ENCODE data around the gene YWHAG. TPM values are rescaled to one million over a fixed set of nuclear protein-coding genes. Genes with fewer than 3 reads are reported as not detected.

Gene YWHAG
- total and polyA plus RNA-seq, 2 of the 13 experiments (the other 11 are each of a cell fraction or from before 2014, with no cell fraction given): 36.9 to 67.5 TPM

- in situ Hi-C loops (cut with HindIII; ENCODE audit: extremely low pct_ligation_motif_present, low pct_unique_long_range_greater_than_20kb) (no loop called here), intact Hi-C loops (cut with micrococcal nuclease; ENCODE audit: unreplicated experiment) (no loop called here)
- peak overlapping the region; percentile 82 for H3K9ac ChIP-seq (ENCODE audit: insufficient read depth, low read depth, low read length)
- no peaks in the 10 kb centered on the region for H3K27me3 ChIP-seq (ENCODE audit: control insufficient read depth in 1 of 2, insufficient read depth in 2 of 2, low read length in 2 of 2)
- no peaks in the 10 kb centered on the region for H3K79me2 ChIP-seq (ENCODE audit: insufficient read depth, low read length)
- FAIRE-seq: no peak
- 0% methylated on average over 39 of the region's 99 CpGs for WGBS (ENCODE audit: low lambda C conversion rate)
- POLR2A ChIA-PET: interaction anchor here (0.8 to 2.8 kb wide), 8 partner anchors 10 to 34 kb away, joined by 3 to 25 read pairs (median 4); partner anchors contain the start of genes SSC4D and YWHAG
- CTCF ChIA-PET (ENCODE audit: low intra/inter-chr PET ratio, low total read pairs): no interaction called here
- H3K9me3 ChIP-seq (ENCODE audit: low read length): no peaks in the 10 kb centered on the region
- H4K20me1 ChIP-seq (ENCODE audit: insufficient read depth, low read length): no peaks in the 10 kb centered on the region
- H3K36me3 ChIP-seq (replicated peaks in 1 of 2; ENCODE audit: control insufficient read depth in 1 of 2, insufficient read depth in 2 of 2, low read length in 2 of 2): no peaks in the 10 kb centered on the region
- H3K4me1 ChIP-seq (ENCODE audit: insufficient read depth, low read length): peaks cover 55% of the 10 kb centered on the region
- H3K27ac ChIP-seq (ENCODE audit: extremely low read length, insufficient read depth, low read length): peak overlapping the region; percentile 84
- H3K4me2 ChIP-seq (ENCODE audit: low read depth, low read length): peak overlapping the region; percentile 97
- BruUV-seq (replicated peaks): no TSS peak
- H2AFZ ChIP-seq (ENCODE audit: low read length): peak overlapping the region; percentile 59
- peak; percentile 81 for ATAC-seq
- H3K4me3 ChIP-seq (replicated peaks in 1 of 3; ENCODE audit: insufficient read depth in 1 of 3, low read depth in 2 of 3, low read length in 3 of 3): peak overlapping the region; percentile 56 to 79 (median 68); a peak in 5 of 6 replicates
- peak; percentile 89 for DNase-seq (ENCODE audit: low spot score)
- no peak for TF ChIP-seq SNAI1 (CRISPR knock-in tag; IDR thresholded peaks at IDR 0.05; ENCODE audit: borderline replicate concordance)
- TF ChIP-seq ZNF740 (CRISPR knock-in tag; IDR thresholded peaks at IDR 0.05): no peak
- no peak for TF ChIP-seq ZNF878 (CRISPR knock-in tag; IDR thresholded peaks at IDR 0.05)
- peak; percentile 22; the same call in 1 of the 2 replicates for TF ChIP-seq ZNF124 (CRISPR knock-in tag; IDR thresholded peaks at IDR 0.05)
- 0 out of 2 replicates have a peak, but pooled peaks have one; percentile 19 for TF ChIP-seq ETV6 (CRISPR knock-in tag; conservative IDR thresholded peaks at IDR 0.05)
- TF ChIP-seq MAF1 (CRISPR knock-in tag; IDR thresholded peaks at IDR 0.05; ENCODE audit: borderline replicate concordance): no peak
- no peak; the same call in 1 of the 2 replicates for TF ChIP-seq ZFP1 (CRISPR knock-in tag; IDR thresholded peaks at IDR 0.05)
- TF ChIP-seq ATF4 (CRISPR knock-in tag; IDR thresholded peaks at IDR 0.05): no peak; a peak in 1 of 4 replicates
- TF ChIP-seq GMEB1 (CRISPR knock-in tag; IDR thresholded peaks at IDR 0.05; ENCODE audit: borderline replicate concordance): peak; percentile 58
- TF ChIP-seq, protein P1, sequence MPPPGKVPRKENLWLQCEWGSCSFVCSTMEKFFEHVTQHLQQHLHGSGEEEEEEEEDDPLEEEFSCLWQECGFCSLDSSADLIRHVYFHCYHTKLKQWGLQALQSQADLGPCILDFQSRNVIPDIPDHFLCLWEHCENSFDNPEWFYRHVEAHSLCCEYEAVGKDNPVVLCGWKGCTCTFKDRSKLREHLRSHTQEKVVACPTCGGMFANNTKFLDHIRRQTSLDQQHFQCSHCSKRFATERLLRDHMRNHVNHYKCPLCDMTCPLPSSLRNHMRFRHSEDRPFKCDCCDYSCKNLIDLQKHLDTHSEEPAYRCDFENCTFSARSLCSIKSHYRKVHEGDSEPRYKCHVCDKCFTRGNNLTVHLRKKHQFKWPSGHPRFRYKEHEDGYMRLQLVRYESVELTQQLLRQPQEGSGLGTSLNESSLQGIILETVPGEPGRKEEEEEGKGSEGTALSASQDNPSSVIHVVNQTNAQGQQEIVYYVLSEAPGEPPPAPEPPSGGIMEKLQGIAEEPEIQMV (CRISPR knock-in tag; IDR thresholded peaks at IDR 0.05; ENCODE audit: low read depth): no peak
- TF ChIP-seq ZNF644 (CRISPR knock-in tag; IDR thresholded peaks at IDR 0.05; ENCODE audit: low read depth): no peak
- TF ChIP-seq HNRNPLL (IDR thresholded peaks at IDR 0.05; ENCODE audit: low read depth, low read length, poor library complexity, severe bottlenecking): peak; percentile 22
- TF ChIP-seq DMAP1 (CRISPR knock-in tag; IDR thresholded peaks at IDR 0.05): peak; percentile 84
- TF ChIP-seq SOX6 (IDR thresholded peaks at IDR 0.05): no peak
- TF ChIP-seq SOX6 (CRISPR knock-in tag; IDR thresholded peaks at IDR 0.05): no peak; the same call in 1 of the 2 replicates
- peak; percentile 25; the same call in 1 of the 2 replicates for TF ChIP-seq TGIF2 (CRISPR knock-in tag; IDR thresholded peaks at IDR 0.05)
- peak; percentile 50; the same call in 1 of the 2 replicates for TF ChIP-seq ZBTB46 (CRISPR knock-in tag; IDR thresholded peaks at IDR 0.05; ENCODE audit: borderline replicate concordance)
These were observed 34.6 kb upstream of the YWHAG start for GRCh38 chr7:76393116-76394031.
